Stomach (tissue), 9 donors: ENCODE data around the gene PPP1R13B. TPM values are rescaled to one million over a fixed set of nuclear protein-coding genes. Genes with fewer than 3 reads are reported as not detected.

Experiments used
- DNase-seq, 2 donors: peaks; one replicate each; pipeline versions ENCODE4 v3.0.0 to v3.0.0-alpha.2; 2013 to 2019
- H3K27ac ChIP-seq, 5 donors: fragments of 200-600 bp in 4 of 5; sonication (generic) in 4 of 5; one replicate each; pipeline ENCODE4 v1.5.1; 2013 to 2019; ENCODE audit warnings: mild to moderate bottlenecking in 1 of 5, moderate library complexity in 1 of 5
- H3K27me3 ChIP-seq, 3 donors: fragments of 200-600 bp; sonication (generic); one replicate each; pipeline ENCODE4 v1.5.1; 2017 to 2019; ENCODE audit warnings: mixed run types in 1 of 3
- H3K36me3 ChIP-seq, 4 donors: fragments of 200-600 bp; sonication (generic); 1 replicate in 3 of 4; 2 replicates in 1 of 4; pipeline ENCODE4 v1.5.1; 2016 to 2019
- H3K4me1 ChIP-seq, 4 donors: fragments of 200-600 bp; sonication (generic); one replicate each; pipeline ENCODE4 v1.5.1; 2016 to 2019
- H3K4me3 ChIP-seq, 4 donors: fragments of 200-600 bp; sonication (generic) in 3 of 4; one replicate each; pipeline ENCODE4 v1.5.1; 2016 to 2019; ENCODE audit warnings: mild to moderate bottlenecking in 1 of 4
- H3K9me3 ChIP-seq, 4 donors: fragments of 200-600 bp; sonication (generic); one replicate each; pipeline ENCODE4 v1.5.1; 2016 to 2019
- CTCF ChIP-seq, 7 experiments: fragments of 450-650 bp in 4 of 7; fragments of 200-600 bp in 3 of 7; sonication (generic) in 3 of 7; IDR thresholded peaks; one replicate each; pipeline ENCODE4 v1.5.1; 2016 to 2019; ENCODE audit warnings: antibody characterized with exemption in 7 of 7, control low read depth in 2 of 7, mild to moderate bottlenecking in 1 of 7
- EP300 ChIP-seq: sonication (generic); formaldehyde crosslinking; IDR thresholded peaks from one replicate; pipeline ENCODE4 v1.6.1; 2017; ENCODE audit warnings: antibody characterized with exemption
- POLR2A ChIP-seq, 4 donors: fragments of 450-650 bp; IDR thresholded peaks; one replicate each; pipeline ENCODE4 v1.6.1; 2016; ENCODE audit warnings: antibody characterized with exemption in 4 of 4, control low read depth in 2 of 4, mild to moderate bottlenecking in 1 of 4, moderate library complexity in 1 of 4
- POLR2AphosphoS5 ChIP-seq, 3 donors: sonication (generic); formaldehyde crosslinking; IDR thresholded peaks; one replicate each; pipeline ENCODE4 v1.6.1; 2016; ENCODE audit warnings: antibody characterized with exemption in 3 of 3
- WGBS, 5 donors: extraction: QIAGEN DNeasy Blood & Tissue Kit in 3 of 5; methylation state at CpG; one replicate each; pipeline versions ENCODE4 v1.1.5 to v1.1.7; 2013 to 2018; 5-methylcytosine and 5-hydroxymethylcytosine counted together
- intact Hi-C: fragments of 100-400 bp; cut with DNase I; formaldehyde crosslinking; loops from one replicate; pipeline ENCODE4 v1.15.1; 2023; ENCODE audit warnings: low total_unique reads
- polyA plus RNA-seq, 3 donors: library from polyadenylated mRNA; stranded (reverse); fragments of 200-250 nt; gene quantifications; one replicate each; pipeline ENCODE4 v1.2.3, GENCODE V29; 2013
- total RNA-seq, 5 donors: library from RNA; depleted of rRNA; stranded (reverse); fragments of >200 nt; gene quantifications; one replicate each; pipeline versions ENCODE4 v1.1.0 to v1.2.3, GENCODE V29; 2014 to 2016
- donor health status: healthy with polysubstance abuse.
- donor health status: Bipolar disorder and iron deficiency.
- donor health status: healthy.

The PPP1R13B gene
- total and polyA plus RNA-seq, 8 donors: 10.8 to 84.0 (median 18.3) TPM

GRCh38 chr14:103758059-103758776, 89.2 kb downstream of the PPP1R13B start:
- TF ChIP-seq EP300 (no peak), POLR2AphosphoS5 (IDR thresholded peaks at IDR 0.05) (no peak), CTCF (IDR thresholded peaks at IDR 0.05) (no peak), POLR2A (IDR thresholded peaks at IDR 0.05) (no peak)
- H3K4me1 ChIP-seq: peaks cover 0 to 10% (median 7%) of the 10 kb centered on the region in 4 donors
- H3K27ac ChIP-seq: no peak overlapping the region
- no peaks in the 10 kb centered on the region for H3K9me3 ChIP-seq
- no peak overlapping the region for H3K4me3 ChIP-seq
- DNase-seq: no peak
- intact Hi-C loops: no loop called here
- WGBS, 5 donors: 88 to 96% (median 93%) methylated on average over 8 of the region's 8 CpGs
- H3K27me3 ChIP-seq: no peaks in the 10 kb centered on the region
- peaks cover 8 to 19% (median 14%) of the 10 kb centered on the region in 4 donors for H3K36me3 ChIP-seq

- 85 to 94% (median 88%) methylated on average over 6 of the region's 6 CpGs for WGBS, 5 donors
- TF ChIP-seq POLR2AphosphoS5 (IDR thresholded peaks at IDR 0.05) (no peak), EP300 (no peak), CTCF (IDR thresholded peaks at IDR 0.05) (no peak), POLR2A (IDR thresholded peaks at IDR 0.05) (no peak)
- intact Hi-C loops: no loop called here
- peaks cover 0 to 11% (median 9%) of the 10 kb centered on the region in 4 donors for H3K4me1 ChIP-seq
- H3K36me3 ChIP-seq: peaks cover 12 to 44% (median 38%) of the 10 kb centered on the region in 4 donors
- no peak for DNase-seq
- H3K27ac ChIP-seq: no peak overlapping the region
- no peaks in the 10 kb centered on the region for H3K9me3 ChIP-seq
- H3K27me3 ChIP-seq: no peaks in the 10 kb centered on the region
- H3K4me3 ChIP-seq: no peak overlapping the region
Measured at GRCh38 chr14:103755060-103755459, 92.3 kb downstream of the PPP1R13B start.

GRCh38 chr14:103753774-103754173, 93.6 kb downstream of the PPP1R13B start:
- no peaks in the 10 kb centered on the region for H3K27me3 ChIP-seq
- intact Hi-C loops: no loop called here
- peaks cover 12 to 57% (median 51%) of the 10 kb centered on the region in 4 donors for H3K36me3 ChIP-seq
- no peaks in the 10 kb centered on the region for H3K9me3 ChIP-seq
- peaks cover 0 to 11% (median 9%) of the 10 kb centered on the region in 4 donors for H3K4me1 ChIP-seq
- no peak for DNase-seq
- 74 to 81% (median 79%) methylated on average over 9 of the region's 9 CpGs for WGBS, 5 donors
- no peak overlapping the region for H3K4me3 ChIP-seq
- H3K27ac ChIP-seq: no peak overlapping the region
- no peak for TF ChIP-seq EP300
- no peak for TF ChIP-seq CTCF (IDR thresholded peaks at IDR 0.05)
- TF ChIP-seq POLR2A (IDR thresholded peaks at IDR 0.05): no peak
- TF ChIP-seq POLR2AphosphoS5 (IDR thresholded peaks at IDR 0.05): no peak

- Histone ChIP-seq H3K36me3 (peaks cover 21 to 90% (median 84%) of the 10 kb centered on the region in 4 donors), H3K4me1 (peaks cover 0 to 11% (median 9%) of the 10 kb centered on the region in 4 donors), H3K27me3 (no peaks in the 10 kb centered on the region), H3K4me3 (no peak overlapping the region), H3K9me3 (no peaks in the 10 kb centered on the region), H3K27ac (no peak overlapping the region)
- 78 to 84% (median 83%) methylated on average over 5 of the region's 5 CpGs for WGBS, 5 donors
- no peak for DNase-seq
- TF ChIP-seq CTCF (IDR thresholded peaks at IDR 0.05) (no peak), POLR2A (IDR thresholded peaks at IDR 0.05) (no peak), EP300 (no peak), POLR2AphosphoS5 (IDR thresholded peaks at IDR 0.05) (no peak)
- intact Hi-C loops: no loop called here
Measured at GRCh38 chr14:103749860-103750259, 97.5 kb downstream of the PPP1R13B start.
